AG10803 (cell line): Measurements from ENCODE around the gene ADNP.

Experiments used
- DNase-seq: peaks from one replicate; pipeline ENCODE4 v3.0.0; 2010; ENCODE audit warnings: low read depth
- H3K4me3 ChIP-seq: 2 replicates; pipeline ENCODE4 v1.5.1; 2011; ENCODE audit warnings: mild to moderate bottlenecking, low read length, control low read depth
- CTCF ChIP-seq: conservative IDR thresholded peaks from 2 replicates; pipeline ENCODE4 v1.5.1; 2011; ENCODE audit warnings: mild to moderate bottlenecking, low read length, control low read depth, inconsistent platforms

ADNP gene

DNA sequence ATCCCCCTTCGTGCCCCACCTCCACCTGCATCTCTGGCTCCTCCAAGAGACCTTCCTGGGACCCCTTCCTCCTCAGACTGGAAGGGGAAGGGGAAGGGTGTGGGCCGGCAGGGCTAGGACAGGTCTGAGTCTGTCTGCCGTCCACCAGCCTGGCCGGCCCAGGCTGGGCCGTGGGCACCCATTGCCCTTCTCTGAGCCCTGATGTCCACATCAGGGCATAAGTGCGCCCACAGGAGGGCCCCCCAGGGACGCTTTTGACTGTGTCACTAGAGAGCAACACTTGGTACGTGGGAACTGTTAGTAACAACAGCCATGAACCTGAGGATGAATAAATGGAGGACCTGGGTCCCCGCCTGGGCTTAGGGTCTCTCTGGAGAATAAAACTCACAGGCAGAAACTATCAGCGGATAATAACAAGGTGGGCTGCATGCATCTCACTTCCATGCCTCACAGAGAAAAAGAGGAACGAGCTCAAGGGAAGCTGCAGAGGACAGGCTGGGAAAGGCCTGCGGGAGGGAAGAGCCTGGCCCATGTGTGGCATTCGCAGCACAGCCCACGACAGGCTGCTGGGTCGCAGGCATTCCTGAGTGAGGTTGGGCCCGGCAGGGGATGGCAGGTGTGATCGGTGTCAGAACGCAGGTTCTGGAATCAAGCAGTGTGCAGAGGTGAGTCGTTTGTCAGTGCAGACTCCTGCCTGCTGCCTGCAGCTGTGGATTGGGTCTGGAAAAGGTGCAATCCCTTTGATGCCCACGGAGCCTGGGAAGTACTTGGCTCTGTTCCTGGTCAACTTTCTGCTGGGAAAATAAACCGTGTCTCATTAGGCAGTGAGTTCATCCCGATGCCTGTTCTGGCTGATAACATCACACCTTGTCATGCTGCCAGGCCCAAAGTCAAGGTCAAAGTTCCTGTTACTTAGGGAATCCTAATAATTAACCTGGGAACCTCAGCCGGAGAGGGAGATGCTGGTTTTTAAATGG, 75.5 kb downstream of the ADNP start:
- H3K4me3 ChIP-seq: no peak overlapping the region
- no peak for TF ChIP-seq CTCF
- no peak for DNase-seq

DNA sequence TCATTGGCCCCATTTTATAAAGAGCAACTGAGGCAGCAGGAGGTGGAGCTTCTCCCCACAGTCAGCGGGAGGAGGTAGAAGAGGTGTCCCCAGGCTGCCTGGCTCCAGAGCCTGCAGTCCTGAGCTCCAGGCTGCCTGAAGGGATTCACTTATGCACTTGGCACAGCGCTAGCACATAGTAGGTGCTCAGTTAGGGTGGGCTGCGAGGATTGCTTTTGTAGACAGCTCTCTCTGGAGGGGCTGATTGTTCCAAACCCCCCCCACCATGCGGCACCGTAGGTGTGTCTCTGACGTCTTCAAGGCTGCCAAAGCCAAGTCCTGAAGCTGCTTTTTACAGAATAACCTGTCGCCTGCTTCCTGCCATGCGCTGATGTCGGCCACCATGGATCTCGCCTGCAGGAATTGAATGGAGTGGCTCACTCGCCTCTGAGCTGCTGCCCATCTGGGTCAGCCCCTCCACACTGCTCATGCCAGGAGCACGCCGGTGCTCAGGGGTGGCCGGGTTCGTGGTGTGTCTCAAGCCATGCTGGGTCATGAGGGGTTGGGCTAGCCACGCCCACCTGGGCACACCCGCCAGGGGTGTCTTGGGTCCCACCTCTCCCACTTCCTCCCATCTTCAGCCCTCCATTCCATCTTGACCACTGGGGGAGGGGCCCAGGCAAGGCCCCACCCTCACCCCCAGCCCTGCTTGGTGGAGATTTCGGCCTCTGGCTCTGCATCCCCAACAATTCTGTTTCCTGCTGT, 76.6 kb downstream of the ADNP start:
- no peak overlapping the region for H3K4me3 ChIP-seq
- DNase-seq: no peak
- TF ChIP-seq CTCF: no peak

GRCh38 chr20:50852085-50852484, 79.2 kb downstream of the ADNP start:
- DNase-seq: no peak
- H3K4me3 ChIP-seq: no peak overlapping the region
- no peak for TF ChIP-seq CTCF

- H3K4me3 ChIP-seq: no peak overlapping the region
- no peak for TF ChIP-seq CTCF
- DNase-seq: no peak
These were observed 80.4 kb downstream of the ADNP start for GRCh38 chr20:50850721-50851286.

- H3K4me3 ChIP-seq: no peak overlapping the region
- TF ChIP-seq CTCF: no peak
- no peak for DNase-seq
These were observed 82.2 kb downstream of the ADNP start for GRCh38 chr20:50848846-50849673.

GRCh38 chr20:50848341-50848808, 82.9 kb downstream of the ADNP start:
- H3K4me3 ChIP-seq: no peak overlapping the region
- peak; percentile 28 for DNase-seq
- TF ChIP-seq CTCF: no peak
